Liver (tissue), 3 donors: ENCODE measurements around the gene ARL11.

Source experiments
- EGR1 ChIP-seq, 2 donors: IDR thresholded peaks; 2 replicates each; pipeline ENCODE4 v1.6.1; 2016 to 2018; ENCODE audit warnings: antibody characterized with exemption in 2 of 2, low read depth in 2 of 2
- FOXA1 ChIP-seq: IDR thresholded peaks from 2 replicates; pipeline ENCODE4 v1.6.1; 2016; ENCODE audit warnings: antibody characterized with exemption
- JUND ChIP-seq, 2 donors: IDR thresholded peaks; 2 replicates each; pipeline ENCODE4 v1.6.1; 2016; ENCODE audit warnings: antibody characterized with exemption in 2 of 2
- MAX ChIP-seq: IDR thresholded peaks from 2 replicates; pipeline ENCODE4 v1.6.1; 2016; ENCODE audit warnings: antibody characterized with exemption
- RAD21 ChIP-seq, 2 donors: IDR thresholded peaks; 2 replicates each; pipeline ENCODE4 v1.6.1; 2016; ENCODE audit warnings: antibody characterized with exemption in 2 of 2, mild to moderate bottlenecking in 2 of 2
- REST ChIP-seq: IDR thresholded peaks from 2 replicates; pipeline ENCODE4 v1.6.1; 2016; ENCODE audit warnings: antibody characterized with exemption, mild to moderate bottlenecking
- SP1 ChIP-seq: IDR thresholded peaks from 2 replicates; pipeline ENCODE4 v1.6.1; 2018; ENCODE audit warnings: antibody characterized with exemption, mild to moderate bottlenecking
- TAF1 ChIP-seq: conservative IDR thresholded peaks from 2 replicates; pipeline ENCODE4 v1.6.1; 2016; ENCODE audit warnings: antibody characterized with exemption, mild to moderate bottlenecking
- YY1 ChIP-seq: IDR thresholded peaks from 2 replicates; pipeline ENCODE4 v1.6.1; 2016; ENCODE audit warnings: antibody characterized with exemption, mild to moderate bottlenecking
- TF ChIP-seq, protein P1 (sequence below): fragments of 150-350 bp; IDR thresholded peaks from 2 replicates; pipeline ENCODE4 v1.5.1; 2017; ENCODE audit warnings: improper control_type of control experiment, low read depth, low read length; ENCODE audit not compliant: missing input control
- donor health status: healthy.
- donor health status: healthy.

- TF ChIP-seq SP1 (peak; percentile 15), JUND (IDR thresholded peaks at IDR 0.05) (no peak), YY1 (no peak), REST (no peak), RAD21 (IDR thresholded peaks at IDR 0.05) (no peak), TAF1 (no peak), FOXA1 (no peak), MAX (no peak), EGR1 (IDR thresholded peaks at IDR 0.05; ENCODE audit: low read depth in 2 of 2) (no peak)
- TF ChIP-seq, protein P1, sequence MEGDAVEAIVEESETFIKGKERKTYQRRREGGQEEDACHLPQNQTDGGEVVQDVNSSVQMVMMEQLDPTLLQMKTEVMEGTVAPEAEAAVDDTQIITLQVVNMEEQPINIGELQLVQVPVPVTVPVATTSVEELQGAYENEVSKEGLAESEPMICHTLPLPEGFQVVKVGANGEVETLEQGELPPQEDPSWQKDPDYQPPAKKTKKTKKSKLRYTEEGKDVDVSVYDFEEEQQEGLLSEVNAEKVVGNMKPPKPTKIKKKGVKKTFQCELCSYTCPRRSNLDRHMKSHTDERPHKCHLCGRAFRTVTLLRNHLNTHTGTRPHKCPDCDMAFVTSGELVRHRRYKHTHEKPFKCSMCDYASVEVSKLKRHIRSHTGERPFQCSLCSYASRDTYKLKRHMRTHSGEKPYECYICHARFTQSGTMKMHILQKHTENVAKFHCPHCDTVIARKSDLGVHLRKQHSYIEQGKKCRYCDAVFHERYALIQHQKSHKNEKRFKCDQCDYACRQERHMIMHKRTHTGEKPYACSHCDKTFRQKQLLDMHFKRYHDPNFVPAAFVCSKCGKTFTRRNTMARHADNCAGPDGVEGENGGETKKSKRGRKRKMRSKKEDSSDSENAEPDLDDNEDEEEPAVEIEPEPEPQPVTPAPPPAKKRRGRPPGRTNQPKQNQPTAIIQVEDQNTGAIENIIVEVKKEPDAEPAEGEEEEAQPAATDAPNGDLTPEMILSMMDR: no peak
These were observed 7.5 kb downstream of the ARL11 start for GRCh38 chr13:49635599-49636433.
